ENCODE data around the gene ALPK3. TPM values are rescaled to one million over a fixed set of nuclear protein-coding genes. Genes with fewer than 3 reads are reported as not detected.

Gene ALPK3
- total and polyA plus RNA-seq, 7 experiments from 2014 or later = 0.02 to 0.30 (median 0.19) TPM; not detected in 1

- intact Hi-C loops (cut with micrococcal nuclease) = no loop called here
- no peaks in the 10 kb centered on the region for H3K36me3 ChIP-seq (ENCODE audit: control insufficient read depth in 2 of 3, insufficient read depth in 3 of 3, low read length in 3 of 3)
- peaks cover 0 to 2% (median 0%) of the 10 kb centered on the region in 5 donors for H3K27me3 Mint-ChIP-seq
- H3K9me3 Mint-ChIP-seq = peaks cover 0 to 1% (median 0%) of the 10 kb centered on the region in 11 donors
- H3K4me3 ChIP-seq (ENCODE audit: low read length) = no peak overlapping the region
- H3K36me3 Mint-ChIP-seq = no peaks in the 10 kb centered on the region
- CTCF ChIA-PET = interaction anchor here (0.9 kb wide), 1 partner anchor 96 kb away, joined by 3 read pairs; no protein-coding TSS in a partner anchor
- POLR2A ChIA-PET = no interaction called here
- no peak for ATAC-seq
- H3K4me1 Mint-ChIP-seq = peaks cover 0 to 2% (median 0%) of the 10 kb centered on the region in 7 donors
- H3K9me3 ChIP-seq (ENCODE audit: control insufficient read depth in 2 of 3, low read length in 3 of 3) = no peaks in the 10 kb centered on the region
- H3K4me3 Mint-ChIP-seq = no peak overlapping the region
- no peak for DNase-seq
- no peaks in the 10 kb centered on the region for H3K27me3 ChIP-seq (ENCODE audit: control insufficient read depth in 2 of 2, insufficient read depth in 2 of 2, low read length in 2 of 2)
- no peak overlapping the region for H3K27ac ChIP-seq (ENCODE audit: low read depth, low read length)
- H3K27ac Mint-ChIP-seq = no peak overlapping the region
- H3K4me1 ChIP-seq (ENCODE audit: control insufficient read depth in 2 of 2, insufficient read depth in 2 of 2, low read length in 2 of 2) = no peaks in the 10 kb centered on the region
Measured at GRCh38 chr15:84857418-84858004, 40.4 kb downstream of the ALPK3 start.

- Mint-ChIP-seq H3K4me3 (no peak overlapping the region), H3K4me1 (no peaks in the 10 kb centered on the region), H3K9me3 (peaks cover 0 to 1% (median 0%) of the 10 kb centered on the region in 11 donors), H3K36me3 (no peaks in the 10 kb centered on the region), H3K27ac (no peak overlapping the region), H3K27me3 (peaks cover 0 to 2% (median 0%) of the 10 kb centered on the region in 5 donors)
- DNase-seq = no peak
- no peaks in the 10 kb centered on the region for H3K4me1 ChIP-seq (ENCODE audit: control insufficient read depth in 2 of 2, insufficient read depth in 2 of 2, low read length in 2 of 2)
- ChIA-PET CTCF (no interaction called here), POLR2A (no interaction called here)
- no peak overlapping the region for H3K4me3 ChIP-seq (ENCODE audit: low read length)
- H3K27ac ChIP-seq (ENCODE audit: low read depth, low read length) = no peak overlapping the region
- intact Hi-C loops (cut with micrococcal nuclease) = no loop called here
- H3K27me3 ChIP-seq (ENCODE audit: control insufficient read depth in 2 of 2, insufficient read depth in 2 of 2, low read length in 2 of 2) = no peaks in the 10 kb centered on the region
- ATAC-seq = no peak
- H3K36me3 ChIP-seq (ENCODE audit: control insufficient read depth in 2 of 3, insufficient read depth in 3 of 3, low read length in 3 of 3) = no peaks in the 10 kb centered on the region
- no peaks in the 10 kb centered on the region for H3K9me3 ChIP-seq (ENCODE audit: control insufficient read depth in 2 of 3, low read length in 3 of 3)
Measured at GRCh38 chr15:84858231-84858630, 41.1 kb downstream of the ALPK3 start.

DNA sequence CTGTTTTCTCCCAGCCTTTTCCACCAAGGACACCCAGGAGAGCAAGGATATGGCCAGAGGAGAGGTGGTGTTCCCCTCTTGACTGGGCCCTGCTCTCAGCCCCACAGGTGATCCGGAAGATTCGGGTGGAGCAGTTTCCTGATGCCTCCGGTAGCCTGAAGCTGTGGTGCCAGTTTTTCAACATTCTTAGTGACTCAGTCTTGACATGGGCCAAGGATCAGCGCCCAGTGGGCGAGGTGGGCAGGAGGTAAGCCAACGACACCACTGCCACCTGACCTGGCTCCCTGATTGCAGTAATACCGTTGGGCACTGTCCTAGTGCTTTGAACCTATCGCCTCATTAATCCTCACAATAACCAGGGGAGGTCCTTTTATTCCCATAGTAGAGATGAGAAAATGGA is 42.0 kb downstream of the ALPK3 start:
- no peaks in the 10 kb centered on the region for H3K4me1 Mint-ChIP-seq
- Histone ChIP-seq H3K27ac (ENCODE audit: low read depth, low read length) (no peak overlapping the region), H3K27me3 (ENCODE audit: control insufficient read depth in 2 of 2, insufficient read depth in 2 of 2, low read length in 2 of 2) (no peaks in the 10 kb centered on the region), H3K36me3 (ENCODE audit: control insufficient read depth in 2 of 3, insufficient read depth in 3 of 3, low read length in 3 of 3) (no peaks in the 10 kb centered on the region), H3K9me3 (ENCODE audit: control insufficient read depth in 2 of 3, low read length in 3 of 3) (no peaks in the 10 kb centered on the region), H3K4me1 (ENCODE audit: control insufficient read depth in 2 of 2, insufficient read depth in 2 of 2, low read length in 2 of 2) (no peaks in the 10 kb centered on the region), H3K4me3 (ENCODE audit: low read length) (no peak overlapping the region)
- POLR2A ChIA-PET = no interaction called here
- peaks cover 0 to 2% (median 0%) of the 10 kb centered on the region in 5 donors for H3K27me3 Mint-ChIP-seq
- intact Hi-C loops (cut with micrococcal nuclease) = no loop called here
- ATAC-seq = no peak
- H3K27ac Mint-ChIP-seq = no peak overlapping the region
- CTCF ChIA-PET = no interaction called here
- no peaks in the 10 kb centered on the region for H3K36me3 Mint-ChIP-seq
- no peak overlapping the region for H3K4me3 Mint-ChIP-seq
- DNase-seq = no peak
- H3K9me3 Mint-ChIP-seq = peaks cover 0 to 1% (median 0%) of the 10 kb centered on the region in 11 donors

DNA sequence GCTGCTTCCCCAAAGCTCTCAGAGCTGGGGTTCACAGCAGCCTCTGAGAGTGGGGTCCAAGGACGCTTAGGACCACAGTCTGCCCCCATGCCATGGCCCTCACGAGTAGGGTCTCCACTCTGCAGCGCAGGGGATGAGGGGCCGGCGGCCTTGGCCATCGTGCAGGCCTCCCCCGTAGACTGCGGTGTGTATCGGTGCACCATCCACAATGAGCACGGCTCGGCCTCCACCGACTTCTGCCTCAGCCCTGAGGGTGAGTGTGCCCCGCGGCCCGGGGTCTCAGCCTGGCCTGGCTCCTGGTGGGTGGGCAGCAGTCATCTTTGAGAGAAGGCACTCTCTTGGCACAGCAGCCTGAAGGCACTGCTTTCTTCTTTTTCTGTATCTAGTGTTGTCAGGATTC is 42.5 kb downstream of the ALPK3 start:
- intact Hi-C loops (cut with micrococcal nuclease) = no loop called here
- DNase-seq (no peak), ATAC-seq (no peak)
- CTCF ChIA-PET = no interaction called here
- Histone ChIP-seq H3K27me3 (ENCODE audit: control insufficient read depth in 2 of 2, insufficient read depth in 2 of 2, low read length in 2 of 2) (no peaks in the 10 kb centered on the region), H3K27ac (ENCODE audit: low read depth, low read length) (no peak overlapping the region), H3K9me3 (ENCODE audit: control insufficient read depth in 2 of 3, low read length in 3 of 3) (no peaks in the 10 kb centered on the region), H3K36me3 (ENCODE audit: control insufficient read depth in 2 of 3, insufficient read depth in 3 of 3, low read length in 3 of 3) (no peaks in the 10 kb centered on the region), H3K4me3 (ENCODE audit: low read length) (no peak overlapping the region), H3K4me1 (ENCODE audit: control insufficient read depth in 2 of 2, insufficient read depth in 2 of 2, low read length in 2 of 2) (no peaks in the 10 kb centered on the region)
- H3K4me3 Mint-ChIP-seq = no peak overlapping the region
- H3K36me3 Mint-ChIP-seq = no peaks in the 10 kb centered on the region
- peaks cover 0 to 2% (median 0%) of the 10 kb centered on the region in 5 donors for H3K27me3 Mint-ChIP-seq
- H3K9me3 Mint-ChIP-seq = peaks cover 0 to 1% (median 0%) of the 10 kb centered on the region in 11 donors
- no peaks in the 10 kb centered on the region for H3K4me1 Mint-ChIP-seq
- no peak overlapping the region for H3K27ac Mint-ChIP-seq
- POLR2A ChIA-PET = no interaction called here

DNA sequence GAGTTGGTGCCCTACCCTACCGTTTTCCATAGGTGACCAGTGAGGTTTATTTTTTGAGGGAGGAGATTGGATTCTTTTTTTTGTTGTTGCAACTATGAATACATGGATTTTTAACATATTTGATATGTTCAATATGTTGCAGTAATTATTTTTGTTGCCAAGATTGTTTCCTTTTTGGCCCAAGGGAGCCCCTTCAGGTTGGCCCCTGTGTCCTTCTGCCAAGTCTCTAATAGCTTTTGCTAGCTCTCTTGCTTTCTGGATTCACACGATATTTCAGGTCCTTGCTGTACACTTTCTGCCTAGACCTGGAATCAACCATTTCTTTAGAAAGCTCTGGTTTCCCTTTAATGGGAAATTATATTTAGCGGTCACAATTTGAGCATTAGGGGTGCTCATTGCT is 44.6 kb downstream of the ALPK3 start:
- Histone ChIP-seq H3K4me1 (ENCODE audit: control insufficient read depth in 2 of 2, insufficient read depth in 2 of 2, low read length in 2 of 2) (no peaks in the 10 kb centered on the region), H3K9me3 (ENCODE audit: control insufficient read depth in 2 of 3, low read length in 3 of 3) (no peaks in the 10 kb centered on the region), H3K27me3 (ENCODE audit: control insufficient read depth in 2 of 2, insufficient read depth in 2 of 2, low read length in 2 of 2) (no peaks in the 10 kb centered on the region), H3K4me3 (ENCODE audit: low read length) (no peak overlapping the region), H3K27ac (ENCODE audit: low read depth, low read length) (no peak overlapping the region), H3K36me3 (ENCODE audit: control insufficient read depth in 2 of 3, insufficient read depth in 3 of 3, low read length in 3 of 3) (no peaks in the 10 kb centered on the region)
- Mint-ChIP-seq H3K27me3 (peaks cover 0 to 2% (median 0%) of the 10 kb centered on the region in 5 donors), H3K4me1 (no peaks in the 10 kb centered on the region), H3K36me3 (no peaks in the 10 kb centered on the region), H3K27ac (no peak overlapping the region), H3K4me3 (no peak overlapping the region), H3K9me3 (no peaks in the 10 kb centered on the region)
- POLR2A ChIA-PET = no interaction called here
- CTCF ChIA-PET = no interaction called here
- ATAC-seq = no peak
- no peak for DNase-seq
- intact Hi-C loops (cut with micrococcal nuclease) = no loop called here

- H3K27ac ChIP-seq (ENCODE audit: low read depth, low read length) = no peak overlapping the region
- no peak for ATAC-seq
- Mint-ChIP-seq H3K27ac (no peak overlapping the region), H3K27me3 (peaks cover 0 to 2% (median 0%) of the 10 kb centered on the region in 5 donors), H3K4me1 (no peaks in the 10 kb centered on the region), H3K36me3 (no peaks in the 10 kb centered on the region), H3K9me3 (no peaks in the 10 kb centered on the region), H3K4me3 (no peak overlapping the region)
- no peaks in the 10 kb centered on the region for H3K27me3 ChIP-seq (ENCODE audit: control insufficient read depth in 2 of 2, insufficient read depth in 2 of 2, low read length in 2 of 2)
- ChIA-PET CTCF (no interaction called here), POLR2A (no interaction called here)
- no peaks in the 10 kb centered on the region for H3K4me1 ChIP-seq (ENCODE audit: control insufficient read depth in 2 of 2, insufficient read depth in 2 of 2, low read length in 2 of 2)
- H3K36me3 ChIP-seq (ENCODE audit: control insufficient read depth in 2 of 3, insufficient read depth in 3 of 3, low read length in 3 of 3) = no peaks in the 10 kb centered on the region
- no peak for DNase-seq
- no peak overlapping the region for H3K4me3 ChIP-seq (ENCODE audit: low read length)
- intact Hi-C loops (cut with micrococcal nuclease) = no loop called here
- H3K9me3 ChIP-seq (ENCODE audit: control insufficient read depth in 2 of 3, low read length in 3 of 3) = no peaks in the 10 kb centered on the region
Measured at GRCh38 chr15:84862214-84862975, 45.2 kb downstream of the ALPK3 start.
